Immature natural killer cell (primary cell): Measurements from ENCODE around the gene SRF. TPM values are rescaled to one million over a fixed set of nuclear protein-coding genes. Genes with fewer than 3 reads are reported as not detected.

Experiments used
- polyA plus RNA-seq, 3 donors: library from polyadenylated mRNA; unstranded; fragments of 300-500 nt; fragmentation: Illumina TruSeq; gene quantifications; one replicate each; pipeline ENCODE4 v1.2.3, GENCODE V29; 2021

The SRF gene
- polyA plus RNA-seq, 3 donors from 2014 or later = 4.8 to 7.3 (median 5.2) TPM

Other genes with a start within 250 kb of the SRF start
- 100 to 1,000 TPM in 2 of 3 donors, 10 to 100 TPM in 1; 92.9 to 129 (median 119) TPM for gene CNPY3, start 241.8 kb upstream of the SRF start, polyA plus RNA-seq
- gene GNMT, start 210.5 kb upstream of the SRF start, polyA plus RNA-seq = under 1 TPM in 1 of 3 donors, not detected in 2; 0.55 TPM
- gene PEX6, start 192.1 kb upstream of the SRF start, polyA plus RNA-seq = 10 to 100 TPM; 12.2 to 18.1 (median 16.4) TPM
- 10 to 100 TPM; 17.1 to 29.9 (median 17.7) TPM for gene PPP2R5D, start 186.7 kb upstream of the SRF start, polyA plus RNA-seq
- 100 to 1,000 TPM in 1 of 3 donors, 10 to 100 TPM in 2; 92.4 to 157 (median 97.6) TPM for gene MEA1, start 157.3 kb upstream of the SRF start, polyA plus RNA-seq
- gene KLHDC3, start 157.0 kb upstream of the SRF start, polyA plus RNA-seq = 100 to 1,000 TPM; 123 to 228 (median 143) TPM
- 10 to 100 TPM; 56.1 to 81.4 (median 78.9) TPM for gene RRP36, start 149.6 kb upstream of the SRF start, polyA plus RNA-seq
- 1 to 10 TPM in 2 of 3 donors, under 1 TPM in 1; 0.90 to 3.4 (median 1.3) TPM for gene CUL7, start 117.4 kb upstream of the SRF start, polyA plus RNA-seq
- 10 to 100 TPM; 37.5 to 60.8 (median 54.0) TPM for gene MRPL2, start 111.8 kb upstream of the SRF start, polyA plus RNA-seq
- 10 to 100 TPM in 2 of 3 donors, 1 to 10 TPM in 1; 9.1 to 14.4 (median 11.0) TPM for gene KLC4, start 111.6 kb upstream of the SRF start, polyA plus RNA-seq
- 1 to 10 TPM in 2 of 3 donors, not detected in 1; 1.1 TPM for gene PTK7, start 95.0 kb upstream of the SRF start, polyA plus RNA-seq
- 1 to 10 TPM; 2.2 to 8.5 (median 4.4) TPM for gene CUL9, start 10.9 kb downstream of the SRF start, polyA plus RNA-seq
- gene DNPH1, start 58.2 kb downstream of the SRF start, polyA plus RNA-seq = 10 to 100 TPM; 23.7 to 36.8 (median 33.6) TPM
- not detected for gene TTBK1, start 72.2 kb downstream of the SRF start, polyA plus RNA-seq
- not detected for gene SLC22A7, start 127.0 kb downstream of the SRF start, polyA plus RNA-seq
- gene CRIP3, start 137.6 kb downstream of the SRF start, polyA plus RNA-seq = 1 to 10 TPM in 1 of 3 donors, under 1 TPM in 2; 0.26 to 1.3 (median 0.35) TPM
- gene ZNF318, start 198.4 kb downstream of the SRF start, polyA plus RNA-seq = 1 to 10 TPM in 2 of 3 donors, under 1 TPM in 1; 0.94 to 9.6 (median 5.7) TPM